T-cell (primary cell): ENCODE data around the gene JMJD1C. TPM values are rescaled to one million over a fixed set of nuclear protein-coding genes. Genes with fewer than 3 reads are reported as not detected.
A peak's percentile ranks its signal among the peaks of the same experiment; 100 is the strongest.

Experiments used
- ATAC-seq, 4 experiments: fragments of 200-7000 bp in 3 of 4; fragments of 150-1000 bp in 1 of 4; cut with Tn5 transposase; replicated peaks in 1 of 4; 1 replicate in 3 of 4; 2 replicates in 1 of 4; pipeline ENCODE4 v1.10.0; 2021; ENCODE audit warnings: moderate library complexity in 3 of 4, mild to moderate bottlenecking in 2 of 4, moderate number of reproducible peaks in 1 of 4
- CTCF ChIA-PET, 2 donors: fragments of 300-600 bp; sonication (Branson Sonifier 250); formaldehyde crosslinking; loops; one replicate each; lab custom pipeline; 2022; ENCODE audit warnings: antibody characterized with exemption in 2 of 2; lab: Charles Lee
- POLR2A ChIA-PET, 2 donors: fragments of 300-600 bp; sonication (Branson Sonifier 250); formaldehyde crosslinking; loops; one replicate each; lab custom pipeline; 2022; ENCODE audit warnings: antibody characterized with exemption in 2 of 2; lab: Charles Lee
- DNase-seq, 35 experiments: peaks; one replicate each; pipeline versions ENCODE4 v3.0.0 to v3.0.0-alpha.2; 2013 to 2023
- H3K27ac ChIP-seq: one replicate; pipeline ENCODE4 v1.5.1; 2013; ENCODE audit warnings: low read length
- H3K27me3 ChIP-seq, 2 experiments: replicated peaks in 1 of 2; 1 replicate in 1 of 2; 2 replicates in 1 of 2; pipeline versions ENCODE4 v1.6.1 to v1.7.0; 2013; ENCODE audit warnings: low read length in 1 of 2, mixed read lengths in 1 of 2; ENCODE audit not compliant: control insufficient read depth in 2 of 2, insufficient read depth in 2 of 2; ENCODE audit errors: extremely low read depth in 1 of 2
- H3K36me3 ChIP-seq, 2 donors: 1 replicate in 1 of 2; 2 replicates in 1 of 2; pipeline versions ENCODE4 v1.6.1 to v1.7.0; 2013; ENCODE audit warnings: low read length in 1 of 2; ENCODE audit not compliant: control insufficient read depth in 2 of 2, insufficient read depth in 1 of 2; ENCODE audit errors: extremely low read depth in 1 of 2
- H3K4me1 ChIP-seq, 2 experiments: 1 replicate in 1 of 2; 2 replicates in 1 of 2; pipeline versions ENCODE4 v1.6.1 to v1.7.0; 2013; ENCODE audit warnings: low read length in 2 of 2, mixed read lengths in 1 of 2; ENCODE audit not compliant: insufficient read depth in 2 of 2, control insufficient read depth in 1 of 2; ENCODE audit errors: extremely low read depth in 1 of 2
- H3K4me3 ChIP-seq, 2 donors: 1 replicate in 1 of 2; 2 replicates in 1 of 2; pipeline versions ENCODE4 v1.5.1 to v1.7.0; 2013; ENCODE audit warnings: mild to moderate bottlenecking in 2 of 2, low read length in 1 of 2, moderate library complexity in 1 of 2; ENCODE audit not compliant: control insufficient read depth in 1 of 2; ENCODE audit errors: extremely low read depth in 1 of 2
- H3K9me3 ChIP-seq: 2 replicates; pipeline ENCODE4 v1.7.0; 2013
- H3K27ac Mint-ChIP-seq, 2 donors: one replicate each; pipeline ENCODE4 v1.8.0; 2020 to 2021; ENCODE audit warnings: mild to moderate bottlenecking in 2 of 2, mixed read lengths in 2 of 2
- H3K27me3 Mint-ChIP-seq, 2 donors: one replicate each; pipeline ENCODE4 v1.8.0; 2021 to 2022; ENCODE audit warnings: mixed read lengths in 2 of 2
- H3K36me3 Mint-ChIP-seq: one replicate; pipeline ENCODE4 v1.8.0; 2021; ENCODE audit warnings: mixed read lengths
- H3K4me1 Mint-ChIP-seq, 3 donors: one replicate each; pipeline ENCODE4 v1.8.0; 2020 to 2022; ENCODE audit warnings: mixed read lengths in 3 of 3, mild to moderate bottlenecking in 1 of 3
- H3K4me3 Mint-ChIP-seq, 3 donors: one replicate each; pipeline ENCODE4 v1.8.0; 2020 to 2022; ENCODE audit warnings: mild to moderate bottlenecking in 3 of 3, mixed read lengths in 3 of 3, moderate library complexity in 3 of 3
- H3K9me3 Mint-ChIP-seq, 3 donors: one replicate each; pipeline ENCODE4 v1.8.0; 2020 to 2022; ENCODE audit warnings: mixed read lengths in 3 of 3
- WGBS: methylation state at CpG from one replicate; pipeline ENCODE4 v1.1.5; 2013; ENCODE audit warnings: missing lambda C conversion rate; ENCODE audit not compliant: insufficient coverage; 5-methylcytosine and 5-hydroxymethylcytosine counted together
- total RNA-seq, 35 experiments: library from RNA in 6 of 35; stranded (reverse) in 6 of 35; fragments of 120-200 nt in 1 of 35; gene quantifications; one replicate each; pipeline versions ENCODE4 v1.2.1 to v1.2.4 and lab custom pipeline; 2013 to 2026

JMJD1C gene
- total RNA-seq, 5 donors from 2014 or later (not counting 1 experiment from before 2014, with no cell fraction given) = 84.1 to 193 (median 92.6) TPM

GRCh38 chr10:63197344-63198092 is 268.3 kb downstream of the JMJD1C start:
- ChIA-PET CTCF (interaction anchor here in 1 of 2 donors (0.7 to 1.6 kb wide), 2 partner anchors 10 to 523 kb away, joined by 3 read pairs; no protein-coding TSS in a partner anchor), POLR2A (interaction anchor here (0.6 kb wide), 2 partner anchors 71 to 463 kb away, joined by 3 to 6 read pairs; no protein-coding TSS in a partner anchor)
- H3K4me1 ChIP-seq = no peaks in the 10 kb centered on the region
- no peak overlapping the region for H3K4me3 Mint-ChIP-seq
- H3K27me3 ChIP-seq = no peaks in the 10 kb centered on the region
- DNase-seq (no peak), ATAC-seq (no peak)
- peaks cover 0 to 6% (median 5%) of the 10 kb centered on the region in 3 donors for H3K4me1 Mint-ChIP-seq
- peak overlapping the region; percentile 13 to 63 for H3K27ac Mint-ChIP-seq
- no peaks in the 10 kb centered on the region for H3K9me3 Mint-ChIP-seq
- H3K36me3 Mint-ChIP-seq = peaks cover 49% of the 10 kb centered on the region
- no peaks in the 10 kb centered on the region for H3K9me3 ChIP-seq
- WGBS = no CpG with 5 or more reads among the region's 2 CpGs
- peaks cover 0 to 48% of the 10 kb centered on the region in 2 donors for H3K36me3 ChIP-seq
- no peak overlapping the region for H3K27ac ChIP-seq
- no peaks in the 10 kb centered on the region for H3K27me3 Mint-ChIP-seq
- no peak overlapping the region for H3K4me3 ChIP-seq

GRCh38 chr10:63192826-63193225 is 273.0 kb downstream of the JMJD1C start:
- H3K36me3 ChIP-seq = peaks cover 3 to 69% of the 10 kb centered on the region in 2 donors

GRCh38 chr10:63175534-63175933 is 290.2 kb downstream of the JMJD1C start:
- ATAC-seq (no peak), DNase-seq (no peak)
- Mint-ChIP-seq H3K27me3 (no peaks in the 10 kb centered on the region), H3K27ac (peak overlapping the region; percentile 17 to 50), H3K36me3 (peaks cover 48% of the 10 kb centered on the region), H3K4me1 (peaks cover 22 to 30% (median 24%) of the 10 kb centered on the region in 3 donors), H3K4me3 (no peak overlapping the region), H3K9me3 (no peaks in the 10 kb centered on the region)
- Histone ChIP-seq H3K9me3 (no peaks in the 10 kb centered on the region), H3K4me1 (no peaks in the 10 kb centered on the region), H3K4me3 (no peak overlapping the region), H3K36me3 (peaks cover 5 to 57% of the 10 kb centered on the region in 2 donors), H3K27me3 (no peaks in the 10 kb centered on the region), H3K27ac (no peak overlapping the region)
- WGBS = no CpG with 5 or more reads among the region's 1 CpG
- CTCF ChIA-PET = interaction anchor here (0.7 to 1.7 kb wide), 4 partner anchors 8 to 544 kb away, joined by 3 to 7 read pairs (median 4); no protein-coding TSS in a partner anchor
- POLR2A ChIA-PET = no interaction called here

More at GRCh38 chr10:63192826-63193225, 273.0 kb downstream of the JMJD1C start:
- H3K27ac Mint-ChIP-seq = peak overlapping the region in 1 of 2 donors; percentile 53
- Histone ChIP-seq H3K27me3 (no peaks in the 10 kb centered on the region), H3K9me3 (no peaks in the 10 kb centered on the region), H3K27ac (no peak overlapping the region), H3K4me3 (no peak overlapping the region), H3K4me1 (no peaks in the 10 kb centered on the region)
- no peak overlapping the region for H3K4me3 Mint-ChIP-seq
- H3K9me3 Mint-ChIP-seq = no peaks in the 10 kb centered on the region
- DNase-seq (no peak), ATAC-seq (no peak)
- H3K36me3 Mint-ChIP-seq = peaks cover 49% of the 10 kb centered on the region
- WGBS = no CpG with 5 or more reads among the region's 1 CpG
- CTCF ChIA-PET = no interaction called here
- H3K4me1 Mint-ChIP-seq = no peaks in the 10 kb centered on the region
- POLR2A ChIA-PET = no interaction called here
- no peaks in the 10 kb centered on the region for H3K27me3 Mint-ChIP-seq

GRCh38 chr10:63173468-63174232 is 292.1 kb downstream of the JMJD1C start:
- no peaks in the 10 kb centered on the region for H3K9me3 Mint-ChIP-seq
- no peak overlapping the region for H3K27ac ChIP-seq
- H3K4me1 ChIP-seq = no peaks in the 10 kb centered on the region
- no peak overlapping the region for H3K4me3 Mint-ChIP-seq
- peak overlapping the region; percentile 62 to 85 for H3K27ac Mint-ChIP-seq
- H3K4me1 Mint-ChIP-seq = peaks cover 24 to 30% (median 24%) of the 10 kb centered on the region in 3 donors
- DNase-seq (no peak), ATAC-seq (peak; percentile 46 to 52 (median 50))
- ChIA-PET CTCF (interaction anchor here (0.6 to 1.5 kb wide), 7 partner anchors 12 to 1274 kb away, joined by 3 to 8 read pairs (median 3); no protein-coding TSS in a partner anchor), POLR2A (interaction anchor here in 1 of 2 donors (0.6 kb wide), 1 partner anchor 15 kb away, joined by 3 read pairs; no protein-coding TSS in a partner anchor)
- peaks cover 0 to 65% of the 10 kb centered on the region in 2 donors for H3K36me3 ChIP-seq
- H3K36me3 Mint-ChIP-seq = peaks cover 57% of the 10 kb centered on the region
- WGBS = no CpG with 5 or more reads among the region's 1 CpG
- no peaks in the 10 kb centered on the region for H3K27me3 ChIP-seq
- H3K9me3 ChIP-seq = no peaks in the 10 kb centered on the region
- no peak overlapping the region for H3K4me3 ChIP-seq
- no peaks in the 10 kb centered on the region for H3K27me3 Mint-ChIP-seq

DNA sequence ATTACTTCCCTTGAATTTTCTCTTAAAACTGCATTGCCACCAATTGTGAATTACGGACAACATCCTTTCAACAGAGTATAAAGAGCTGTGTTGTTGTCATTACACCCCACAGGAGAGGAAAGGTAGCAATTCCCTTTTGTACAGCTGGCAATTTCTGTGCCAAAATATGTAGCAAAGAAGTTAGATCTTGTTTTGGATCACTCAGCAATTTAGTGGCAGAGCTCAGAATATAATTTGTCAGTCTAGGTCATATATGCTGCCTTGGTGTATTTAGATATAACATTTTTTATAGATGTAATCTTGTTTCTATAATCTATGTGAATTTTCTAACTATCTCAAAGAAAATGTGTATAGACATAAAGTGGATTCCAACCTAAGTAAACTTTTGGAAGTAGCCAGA is 293.9 kb downstream of the JMJD1C start:
- Histone ChIP-seq H3K9me3 (no peaks in the 10 kb centered on the region), H3K4me3 (no peak overlapping the region), H3K36me3 (peaks cover 0 to 53% of the 10 kb centered on the region in 2 donors), H3K27me3 (no peaks in the 10 kb centered on the region), H3K4me1 (no peaks in the 10 kb centered on the region), H3K27ac (no peak overlapping the region)
- H3K4me3 Mint-ChIP-seq = no peak overlapping the region
- ChIA-PET POLR2A (interaction anchor here in 1 of 2 donors (0.6 kb wide), 1 partner anchor 260 kb away, joined by 3 read pairs; no protein-coding TSS in a partner anchor), CTCF (interaction anchor here (0.5 to 3.0 kb wide), 7 partner anchors 11 to 734 kb away, joined by 3 to 13 read pairs (median 3); no protein-coding TSS in a partner anchor)
- H3K27ac Mint-ChIP-seq = peak overlapping the region; percentile 82 to 84
- ATAC-seq (no peak), DNase-seq (no peak)
- peaks cover 51% of the 10 kb centered on the region for H3K36me3 Mint-ChIP-seq
- no peaks in the 10 kb centered on the region for H3K9me3 Mint-ChIP-seq
- no CpG with 5 or more reads among the region's 1 CpG for WGBS
- peaks cover 13 to 25% (median 24%) of the 10 kb centered on the region in 3 donors for H3K4me1 Mint-ChIP-seq
- no peaks in the 10 kb centered on the region for H3K27me3 Mint-ChIP-seq
